Measurements from ENCODE around the gene PTPN6. TPM values are rescaled to one million over a fixed set of nuclear protein-coding genes. Genes with fewer than 3 reads are reported as not detected.

Gene PTPN6
- total and polyA plus RNA-seq, 9 of the 15 experiments (the other 6 are each of a cell fraction or from before 2014, with no cell fraction given) = 1.5 to 5.1 (median 3.9) TPM

- 0 out of 2 replicates have a peak, but pooled peaks have one; percentile 13 for TF ChIP-seq OTX1 (CRISPR knock-in tag; IDR thresholded peaks at IDR 0.05)
- TF ChIP-seq TCFL5 (CRISPR knock-in tag; conservative IDR thresholded peaks at IDR 0.05) = no peak
- TF ChIP-seq RBM22 (IDR thresholded peaks at IDR 0.05; ENCODE audit: low read depth, low read length, poor library complexity, severe bottlenecking) = peak; percentile 29
- TF ChIP-seq HMGN3 (IDR thresholded peaks at IDR 0.05; ENCODE audit: borderline replicate concordance, extremely low read depth, insufficient read length, low read depth, low read length) = peak; percentile 87
- peak; percentile 85; the same call in 1 of the 2 replicates for TF ChIP-seq ZNF830 (CRISPR knock-in tag; IDR thresholded peaks at IDR 0.05)
- TF ChIP-seq ZNF57 (CRISPR knock-in tag; IDR thresholded peaks at IDR 0.05) = no peak; the same call in 1 of the 2 replicates
- peak; percentile 82 for TF ChIP-seq GABPB1 (CRISPR knock-in tag; IDR thresholded peaks at IDR 0.05)
- peak; percentile 73 for TF ChIP-seq GABPA (tag; conservative IDR thresholded peaks at IDR 0.05; ENCODE audit: low read depth)
- no peak for TF ChIP-seq PRMT5 (CRISPR knock-in tag; IDR thresholded peaks at IDR 0.05)
- TF ChIP-seq ZNF445 (CRISPR knock-in tag; IDR thresholded peaks at IDR 0.05; ENCODE audit: low read depth) = 0 out of 2 replicates have a peak, but pooled peaks have one; percentile 28
- 0 out of 2 replicates have a peak, but pooled peaks have one; percentile 19 for TF ChIP-seq NR2F6 (CRISPR knock-in tag; IDR thresholded peaks at IDR 0.05)
- TF ChIP-seq FOXM1 (IDR thresholded peaks at IDR 0.05; ENCODE audit: low read depth) = no peak
- TF ChIP-seq FOXM1 (CRISPR knock-in tag; IDR thresholded peaks at IDR 0.05; ENCODE audit: low read depth) = 0 out of 2 replicates have a peak, but pooled peaks have one; percentile 45
- TF ChIP-seq RFX7 (CRISPR knock-in tag; IDR thresholded peaks at IDR 0.05) = no peak
- no peak for TF ChIP-seq USF2 (CRISPR knock-in tag; IDR thresholded peaks at IDR 0.05)
- no peak for TF ChIP-seq ZSCAN32 (CRISPR knock-in tag; IDR thresholded peaks at IDR 0.05)
- TF ChIP-seq SRF (CRISPR knock-in tag; IDR thresholded peaks at IDR 0.05) = peak in 1 of 2 experiments; percentile 12; a peak in 1 of 4 replicates
- TF ChIP-seq MCM2 (IDR thresholded peaks at IDR 0.05; ENCODE audit: low read depth) = no peak
- no peak for TF ChIP-seq TRIM24 (IDR thresholded peaks at IDR 0.05)
- no peak; the same call in 1 of the 2 replicates for TF ChIP-seq STAT5A (IDR thresholded peaks at IDR 0.05; ENCODE audit: borderline replicate concordance, low read length)
- TF ChIP-seq POLR2B (IDR thresholded peaks at IDR 0.05; ENCODE audit: low read depth, partially characterized antibody) = peak; percentile 79
- TF ChIP-seq HOXB6 (CRISPR knock-in tag; IDR thresholded peaks at IDR 0.05; ENCODE audit: borderline replicate concordance) = no peak
- TF ChIP-seq, protein P1, sequence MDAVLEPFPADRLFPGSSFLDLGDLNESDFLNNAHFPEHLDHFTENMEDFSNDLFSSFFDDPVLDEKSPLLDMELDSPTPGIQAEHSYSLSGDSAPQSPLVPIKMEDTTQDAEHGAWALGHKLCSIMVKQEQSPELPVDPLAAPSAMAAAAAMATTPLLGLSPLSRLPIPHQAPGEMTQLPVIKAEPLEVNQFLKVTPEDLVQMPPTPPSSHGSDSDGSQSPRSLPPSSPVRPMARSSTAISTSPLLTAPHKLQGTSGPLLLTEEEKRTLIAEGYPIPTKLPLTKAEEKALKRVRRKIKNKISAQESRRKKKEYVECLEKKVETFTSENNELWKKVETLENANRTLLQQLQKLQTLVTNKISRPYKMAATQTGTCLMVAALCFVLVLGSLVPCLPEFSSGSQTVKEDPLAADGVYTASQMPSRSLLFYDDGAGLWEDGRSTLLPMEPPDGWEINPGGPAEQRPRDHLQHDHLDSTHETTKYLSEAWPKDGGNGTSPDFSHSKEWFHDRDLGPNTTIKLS (IDR thresholded peaks at IDR 0.05; ENCODE audit: borderline replicate concordance, low read depth) = peak; percentile 73; the same call in 1 of the 2 replicates
- no peak for TF ChIP-seq TFAM (CRISPR knock-in tag; conservative IDR thresholded peaks at IDR 0.05)
- peak; percentile 82 for TF ChIP-seq SP1 (CRISPR knock-in tag; IDR thresholded peaks at IDR 0.05)
- no peak for TF ChIP-seq CBX3 (IDR thresholded peaks at IDR 0.05; ENCODE audit: borderline replicate concordance in 1 of 2, low read length in 2 of 2)
- no peak for TF ChIP-seq SREBF1 (IDR thresholded peaks at IDR 0.05; ENCODE audit: borderline replicate concordance, low read depth, low read length)
- no peak for TF ChIP-seq ZC3H11A (IDR thresholded peaks at IDR 0.05; ENCODE audit: low read depth, low read length)
- no peak for TF ChIP-seq BMI1 (IDR thresholded peaks at IDR 0.05; ENCODE audit: low read length)
Measured at GRCh38 chr12:6937481-6938352, 13.4 kb upstream of the PTPN6 start (continued).

Data from K562 (cell line).